Stimulated activated CD4-positive, alpha-beta T cell treated with anti-CD3 and anti-CD28 coated beads, Interleukin-12 subunit alpha, Interleukin-12 subunit beta, amount 100 ng/mL, for 4 hours (primary cell): Measurements from ENCODE around the gene FAM187B.

Source experiments
- DNase-seq: peaks from one replicate; pipeline ENCODE4 v3.0.0-alpha.2; 2020

FAM187B gene

DNA sequence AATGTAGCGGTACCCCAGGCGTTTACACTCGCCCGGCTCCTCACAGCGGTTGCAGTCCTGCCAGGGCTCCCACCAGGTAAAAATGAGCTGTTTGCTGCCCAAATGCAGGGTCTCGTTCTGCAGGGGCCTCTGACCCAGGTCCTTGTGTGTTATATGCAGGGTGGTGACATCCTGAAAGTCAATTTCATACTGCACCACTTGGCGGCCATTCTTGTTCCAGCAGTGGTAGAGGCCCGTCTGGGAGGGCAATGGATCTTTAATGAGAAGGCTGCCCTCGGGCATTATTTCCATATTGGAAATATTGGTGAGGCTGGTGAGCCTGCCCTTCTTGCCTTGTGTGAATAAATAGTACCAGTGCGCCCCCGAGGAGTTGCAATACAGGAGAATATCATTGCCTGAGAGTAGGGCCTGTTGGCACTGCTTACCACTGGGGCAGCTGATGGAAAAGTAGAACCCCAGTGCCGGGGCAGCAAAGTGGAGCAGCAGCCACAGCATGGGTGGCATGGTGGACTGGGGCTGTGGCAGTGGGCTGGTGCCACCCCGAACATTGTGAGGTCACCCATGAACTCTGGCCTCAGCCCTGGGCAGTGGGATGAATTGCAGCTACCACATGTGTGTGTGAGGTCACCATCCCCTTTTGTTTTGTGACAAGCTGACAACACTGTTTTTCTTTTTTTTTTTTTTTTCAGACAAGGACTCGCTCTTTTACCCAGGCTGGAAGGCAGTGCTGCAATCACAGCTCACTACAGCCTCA lies at the start of gene FAM187B:
TSS of gene FAM187B (minus strand) at position 563 of the 754 bp plus-strand sequence. CDS start at position 504, 59 bp downstream.
- no peak for DNase-seq

DNA sequence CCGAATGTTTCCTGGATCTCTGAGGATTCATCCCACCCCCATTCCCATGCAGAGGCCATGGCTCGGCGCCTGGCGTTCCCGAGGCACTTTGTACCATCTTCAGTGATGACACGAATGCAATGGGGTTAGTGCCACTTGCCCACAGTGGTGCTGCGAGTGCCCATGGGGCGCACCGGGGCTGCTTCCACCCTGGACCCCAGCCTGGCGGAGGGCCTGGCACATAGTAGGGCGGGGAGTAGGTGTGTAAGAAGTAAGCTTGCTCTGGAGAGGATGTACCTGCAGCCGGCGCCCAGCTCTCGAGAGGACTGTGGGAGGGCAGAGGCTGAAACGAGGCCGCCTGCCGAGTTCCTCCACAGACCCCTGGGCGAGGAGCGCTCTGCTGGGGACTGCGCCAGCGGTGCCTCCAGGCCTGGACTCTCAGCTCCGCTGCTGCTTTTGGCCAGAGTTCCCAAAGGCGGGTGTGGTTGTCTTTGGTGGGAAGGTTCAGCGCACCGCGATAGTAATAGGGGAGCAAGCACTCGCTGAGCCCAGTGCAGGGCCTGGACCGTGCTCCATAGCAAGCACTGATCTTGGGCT lies 48.3 kb upstream of the FAM187B start:
- DNase-seq, result no peak

DNA sequence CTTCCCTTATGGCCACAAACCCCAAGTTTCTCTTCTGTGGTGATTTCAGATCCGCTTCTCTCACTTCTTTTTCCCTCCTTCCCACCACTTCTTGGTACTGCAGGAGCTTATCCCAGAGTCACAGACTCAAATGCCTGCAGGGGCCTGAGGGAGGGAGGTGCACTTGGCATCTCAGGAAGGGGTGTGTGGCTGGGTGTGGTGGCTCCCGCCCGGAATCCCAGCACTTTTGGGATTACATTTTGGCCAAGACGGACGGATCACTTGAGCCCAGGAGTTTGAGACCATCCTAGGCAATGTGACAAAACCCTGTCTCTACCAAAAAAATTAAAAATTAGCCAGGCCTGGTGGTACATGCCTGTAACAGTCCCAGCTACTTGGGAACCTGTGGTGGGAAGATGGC lies 45.8 kb upstream of the FAM187B start:
- no peak for DNase-seq

DNA sequence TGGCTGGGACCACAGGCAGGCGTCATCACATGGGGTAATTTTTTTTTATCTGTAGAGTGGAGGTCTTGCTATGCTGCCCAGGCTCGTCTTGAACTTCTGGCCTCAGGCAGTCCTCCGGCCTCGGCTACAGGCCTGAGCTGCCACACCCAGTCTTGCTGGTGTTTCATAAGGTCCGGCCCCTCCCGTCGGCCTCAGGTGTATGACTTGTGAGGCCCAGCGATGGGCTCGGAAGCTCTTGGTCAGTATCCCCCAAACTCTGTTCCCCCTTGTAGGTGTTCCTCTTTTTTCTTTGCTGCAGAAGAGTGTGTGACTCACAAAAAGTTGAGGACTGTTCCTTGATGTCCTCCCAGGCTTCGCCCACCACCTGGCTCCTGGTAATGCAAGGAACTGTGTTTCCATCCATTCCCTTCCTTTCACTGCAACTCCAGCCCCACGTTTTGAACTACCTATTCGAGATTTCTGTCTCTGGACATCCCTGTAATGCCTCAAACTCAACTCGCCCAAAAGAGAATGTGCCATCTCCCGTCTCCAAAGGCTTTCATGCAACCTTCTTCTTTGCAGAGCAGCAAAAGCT lies 45.2 kb upstream of the FAM187B start:
- no peak for DNase-seq

DNA sequence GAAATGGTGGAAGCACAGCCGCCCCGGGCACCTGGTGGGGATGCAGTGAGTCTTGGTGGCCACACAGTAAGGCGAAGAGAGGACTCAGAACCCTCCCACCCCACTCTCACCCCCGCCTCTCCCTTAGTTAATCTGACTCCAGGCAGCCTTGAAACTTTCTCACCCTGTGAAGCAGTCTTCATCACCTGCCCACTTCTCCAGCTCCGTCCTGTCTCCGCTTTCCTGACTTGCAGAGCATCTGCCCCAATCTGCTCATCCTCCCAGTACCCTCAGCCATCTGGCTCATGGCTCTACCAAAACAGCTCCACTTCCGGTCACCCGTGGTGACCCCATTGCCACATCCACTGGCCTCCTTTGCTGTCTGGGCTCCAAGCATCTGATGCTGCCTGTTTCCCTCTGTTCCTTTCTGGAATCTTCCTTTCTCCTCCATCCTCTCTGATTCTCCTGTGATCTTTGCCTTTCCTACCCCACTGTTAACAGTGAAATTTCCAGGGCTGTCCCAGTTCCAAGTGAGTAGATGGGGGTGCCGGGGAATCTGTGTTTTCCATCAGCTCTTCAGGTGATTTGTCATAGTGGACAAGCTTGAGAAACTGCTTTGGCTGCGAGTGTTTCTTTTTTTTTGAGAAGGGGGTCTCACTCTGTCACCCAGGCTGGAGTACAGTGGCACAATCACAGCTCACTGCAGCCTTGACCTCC lies 44.6 kb upstream of the FAM187B start:
- no peak for DNase-seq

DNA sequence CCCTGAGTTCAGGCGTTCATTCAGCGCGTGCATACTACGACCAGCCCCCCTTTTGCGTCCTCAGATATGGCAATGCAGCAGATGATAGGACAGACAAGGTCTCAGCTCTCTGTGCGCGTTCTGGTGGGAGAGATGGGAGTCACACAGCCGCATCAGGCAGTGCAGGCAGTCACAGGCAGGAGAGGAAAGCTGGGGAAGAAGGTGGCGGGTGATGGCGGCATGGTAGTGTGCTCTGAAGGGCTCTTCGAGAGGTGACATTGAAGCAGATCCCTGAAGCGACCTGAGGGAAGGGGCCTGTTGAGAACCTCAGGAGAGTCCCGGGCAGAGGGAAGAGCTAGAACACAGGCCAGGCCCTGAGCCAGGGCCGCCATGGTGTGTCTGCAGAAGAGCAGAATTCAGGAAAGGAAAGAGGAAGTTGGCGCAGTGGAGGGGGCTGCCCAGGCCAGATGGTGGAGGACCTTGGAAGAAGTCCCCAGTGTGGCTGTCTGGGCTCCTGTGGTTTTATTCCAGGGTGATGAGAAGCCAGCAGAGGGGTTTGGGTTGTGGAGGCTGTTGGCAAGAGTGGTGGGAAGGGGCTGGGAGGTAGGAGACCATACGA lies 43.7 kb upstream of the FAM187B start:
- DNase-seq, result no peak

DNA sequence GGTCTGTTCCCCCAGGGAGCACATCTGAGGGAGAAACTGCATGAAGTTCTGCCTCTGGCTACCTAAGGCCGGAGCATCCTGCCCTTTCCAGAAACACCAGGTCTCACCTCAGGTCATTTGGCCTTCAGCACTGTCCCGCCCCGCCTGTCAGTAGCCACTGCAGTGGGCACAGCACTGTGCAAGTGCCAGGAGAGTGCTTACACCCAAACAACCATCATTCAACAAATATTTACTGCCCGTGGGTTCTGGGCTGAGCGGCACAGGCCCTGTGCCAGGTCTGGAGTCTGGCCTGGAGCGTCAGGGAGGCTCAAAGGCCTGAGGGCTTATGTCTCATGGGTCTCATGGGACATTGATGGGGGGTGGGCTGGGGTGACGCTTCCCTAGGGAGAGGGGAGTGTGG lies 43.0 kb upstream of the FAM187B start:
- DNase-seq, result no peak

DNA sequence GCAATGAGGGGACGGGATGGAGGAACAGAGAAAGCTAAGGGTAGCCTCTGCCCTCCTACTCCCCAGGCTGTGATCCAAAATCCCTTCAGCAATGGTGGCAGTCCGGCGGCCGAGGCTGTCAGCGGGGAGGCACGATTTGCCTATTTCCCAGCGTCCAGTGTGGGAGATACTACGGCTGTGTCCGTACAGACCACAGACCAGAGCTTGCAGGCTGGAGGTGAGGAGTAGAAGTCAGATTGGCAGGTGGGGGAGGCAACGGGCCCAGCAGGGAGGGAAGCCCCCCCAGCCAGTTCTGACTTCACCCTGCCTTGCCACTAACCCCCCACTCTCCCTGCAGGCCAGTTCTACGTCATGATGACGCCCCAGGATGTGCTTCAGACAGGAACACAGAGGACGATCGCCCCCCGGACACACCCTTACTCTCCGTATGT lies 41.9 kb upstream of the FAM187B start:
- no peak for DNase-seq

DNA sequence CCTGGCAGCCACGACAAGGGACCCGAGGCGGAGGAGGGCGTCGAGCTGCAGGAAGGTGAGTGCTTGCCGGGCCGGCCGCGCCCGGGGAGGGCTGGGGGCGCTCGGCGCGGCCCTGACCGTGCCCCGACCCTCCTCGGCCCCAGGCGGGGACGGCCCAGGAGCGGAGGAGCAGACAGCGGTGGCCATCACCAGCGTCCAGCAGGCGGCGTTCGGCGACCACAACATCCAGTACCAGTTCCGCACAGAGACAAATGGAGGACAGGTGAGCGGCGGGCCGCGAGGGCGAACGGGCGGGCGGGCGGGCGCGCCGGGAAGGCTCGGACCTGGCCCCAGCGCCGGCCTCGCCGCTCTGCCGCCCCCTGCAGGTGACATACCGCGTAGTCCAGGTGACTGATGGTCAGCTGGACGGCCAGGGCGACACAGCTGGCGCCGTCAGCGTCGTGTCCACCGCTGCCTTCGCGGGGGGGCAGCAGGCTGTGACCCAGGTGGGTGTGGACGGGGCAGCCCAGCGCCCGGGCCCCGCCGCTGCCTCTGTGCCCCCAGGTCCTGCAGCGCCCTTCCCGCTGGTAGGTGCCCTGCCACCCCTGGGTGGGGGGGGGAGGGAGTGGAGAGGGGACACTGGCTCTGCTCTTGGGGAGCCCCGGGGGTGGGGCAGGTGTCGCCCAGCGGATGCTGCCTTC lies 41.0 kb upstream of the FAM187B start:
- DNase-seq, result peak; percentile 72

DNA sequence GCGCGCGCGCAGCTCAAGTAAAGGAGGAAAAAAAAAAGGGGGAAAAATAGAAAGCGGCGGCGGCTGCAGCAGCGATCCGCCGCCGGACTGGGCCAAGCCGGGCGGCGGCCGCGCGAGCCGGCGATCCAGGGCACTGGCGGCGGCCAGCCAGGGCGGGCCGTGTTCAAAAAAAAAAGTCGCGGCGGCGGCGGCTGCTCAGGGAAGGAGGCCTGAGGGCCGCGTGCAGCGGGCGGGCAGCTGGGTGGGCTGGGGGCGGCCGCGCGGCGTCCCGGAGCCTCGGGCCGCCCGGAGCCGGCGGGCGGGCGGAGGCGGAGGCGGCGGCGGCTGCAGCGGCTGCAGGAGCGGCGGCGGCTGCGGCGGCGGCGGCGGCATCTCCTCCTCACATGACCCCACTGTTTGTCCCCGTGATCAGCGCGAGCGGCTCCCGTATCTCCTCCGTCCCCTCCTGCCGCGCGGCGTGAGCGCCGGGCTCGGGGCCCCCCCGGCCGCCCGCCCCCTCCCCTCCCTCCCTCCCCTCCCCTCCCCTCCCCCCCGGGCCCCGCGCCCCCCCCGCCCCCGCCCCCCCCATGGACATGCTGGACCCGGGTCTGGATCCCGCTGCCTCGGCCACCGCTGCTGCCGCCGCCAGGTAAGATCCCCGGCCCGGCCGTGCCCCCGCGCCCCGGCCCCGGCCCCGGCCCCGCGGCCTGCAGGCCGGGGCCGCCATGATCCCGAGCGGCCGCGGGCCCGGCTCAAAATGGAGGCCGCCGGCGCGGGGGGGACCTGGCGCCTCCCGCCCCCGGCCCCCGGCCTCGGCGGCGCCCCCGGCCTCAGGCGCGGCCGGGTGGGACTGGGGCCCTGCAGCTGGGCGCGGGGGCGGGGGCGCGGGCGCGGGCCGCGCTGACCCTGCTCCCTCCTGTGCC lies 40.2 kb upstream of the FAM187B start, which contains the start of gene USF2:
TSS of gene USF2 (plus strand) at position 427 of the 902 bp plus-strand sequence. CDS start at position 567, 140 bp downstream.
- DNase-seq, result peak; percentile 53

DNA sequence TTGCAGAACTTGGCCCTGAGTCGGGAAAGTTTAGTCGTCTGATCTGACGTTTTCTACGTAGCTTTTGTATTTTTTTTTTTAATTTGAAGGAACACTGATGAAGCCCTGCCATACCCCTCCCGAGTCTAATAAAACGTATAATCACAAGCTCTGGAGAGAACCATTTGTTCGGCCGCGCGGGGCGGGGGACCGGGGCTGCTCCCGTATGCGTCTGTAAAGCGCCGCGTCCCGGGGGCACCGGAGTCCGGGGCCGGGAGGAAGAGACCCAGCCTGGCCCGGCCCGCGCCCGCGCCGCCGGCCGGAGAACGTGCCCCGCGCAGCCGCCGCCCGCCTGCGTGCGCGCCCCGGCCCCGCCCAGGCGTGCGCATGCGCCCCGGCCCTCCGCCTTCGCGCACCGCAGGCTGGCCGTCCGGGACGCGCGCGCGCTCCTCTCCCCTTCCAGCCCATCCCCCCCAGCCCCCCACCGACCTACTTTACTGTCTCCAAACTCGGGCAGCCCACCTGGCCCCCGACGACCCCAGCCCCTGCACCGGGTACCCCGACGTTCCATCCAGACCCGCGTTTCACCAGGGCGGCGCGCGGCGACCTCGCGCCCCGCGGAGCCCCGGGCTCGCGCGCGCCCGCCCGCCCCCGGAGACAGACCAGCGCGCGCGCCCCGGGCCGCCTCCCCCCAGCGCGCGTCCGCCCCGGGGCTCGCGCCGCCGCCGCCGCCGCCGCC lies 39.4 kb upstream of the FAM187B start:
- DNase-seq, result peak; percentile 74

DNA sequence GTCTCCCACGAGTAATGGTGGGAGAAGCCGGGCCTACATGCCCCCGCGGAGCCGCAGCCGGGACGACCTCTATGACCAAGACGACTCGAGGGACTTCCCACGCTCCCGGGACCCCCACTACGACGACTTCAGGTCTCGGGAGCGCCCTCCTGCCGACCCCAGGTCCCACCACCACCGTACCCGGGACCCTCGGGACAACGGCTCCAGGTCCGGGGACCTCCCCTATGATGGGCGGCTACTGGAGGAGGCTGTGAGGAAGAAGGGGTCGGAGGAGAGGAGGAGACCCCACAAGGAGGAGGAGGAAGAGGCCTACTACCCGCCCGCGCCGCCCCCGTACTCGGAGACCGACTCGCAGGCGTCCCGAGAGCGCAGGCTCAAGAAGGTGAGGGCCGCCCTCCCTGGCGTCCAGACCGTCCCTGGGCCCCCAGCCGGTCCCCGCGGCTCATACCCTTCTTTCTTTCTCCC lies 38.8 kb upstream of the FAM187B start:
- DNase-seq, result peak; percentile 56

DNA sequence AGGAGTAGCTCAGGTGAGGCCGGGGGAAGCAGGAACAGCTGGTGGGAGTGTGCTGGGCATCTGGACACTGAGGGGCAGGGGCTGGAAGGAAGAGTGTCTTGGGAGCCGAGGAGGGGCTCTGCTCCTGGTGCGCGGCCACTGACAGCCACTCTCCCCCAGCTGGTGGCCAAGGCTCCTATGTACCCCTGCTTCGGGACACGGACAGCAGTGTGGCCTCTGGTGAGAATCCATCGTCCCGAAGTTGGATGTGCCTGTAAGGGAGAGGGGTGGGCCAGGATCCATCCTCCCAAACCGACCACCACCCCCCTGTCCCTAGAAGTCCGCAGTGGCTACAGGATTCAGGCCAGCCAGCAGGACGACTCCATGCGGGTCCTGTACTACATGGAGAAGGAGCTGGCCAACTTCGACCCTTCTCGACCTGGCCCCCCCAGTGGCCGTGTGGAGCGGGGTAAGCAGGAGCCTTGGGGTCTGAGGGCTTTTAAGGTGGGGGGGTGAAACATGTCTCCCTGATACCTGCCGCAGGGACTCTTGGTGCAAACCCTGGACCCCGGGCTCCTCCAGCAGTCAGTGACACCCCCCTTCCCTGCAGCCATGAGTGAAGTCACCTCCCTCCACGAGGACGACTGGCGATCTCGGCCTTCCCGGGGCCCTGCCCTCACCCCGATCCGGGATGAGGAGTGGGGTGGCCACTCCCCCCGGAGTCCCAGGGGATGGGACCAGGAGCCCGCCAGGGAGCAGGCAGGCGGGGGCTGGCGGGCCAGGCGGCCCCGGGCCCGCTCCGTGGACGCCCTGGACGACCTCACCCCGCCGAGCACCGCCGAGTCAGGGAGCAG lies 38.2 kb upstream of the FAM187B start:
- DNase-seq, result no peak

DNA sequence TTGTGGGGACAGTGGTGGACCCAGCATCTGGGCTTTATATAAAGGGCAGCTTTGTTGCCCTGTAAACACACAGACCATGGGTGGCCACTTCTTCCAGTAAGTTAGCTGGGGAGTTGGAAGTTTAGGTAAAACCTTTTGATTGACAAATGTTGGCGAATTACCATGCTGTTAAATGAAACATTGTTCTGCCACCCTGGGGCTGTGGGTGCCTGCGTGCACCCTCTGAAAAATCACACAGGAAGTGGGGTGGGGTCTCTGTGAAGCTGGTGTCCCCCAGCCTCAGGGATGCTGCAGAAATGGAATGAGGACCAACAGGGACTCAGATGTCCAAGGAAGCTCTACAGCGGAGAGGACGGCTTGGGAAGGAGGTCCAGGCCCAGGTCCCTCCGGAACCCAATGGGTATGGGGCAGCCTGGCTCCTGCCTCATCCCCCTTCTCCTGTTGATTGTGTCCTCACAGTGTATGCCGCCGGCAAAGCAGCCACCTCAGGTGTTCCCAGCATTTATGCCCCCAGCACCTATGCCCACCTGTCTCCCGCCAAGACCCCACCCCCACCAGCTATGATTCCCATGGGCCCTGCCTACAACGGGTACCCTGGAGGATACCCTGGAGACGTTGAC lies 37.5 kb upstream of the FAM187B start:
- no peak for DNase-seq

DNA sequence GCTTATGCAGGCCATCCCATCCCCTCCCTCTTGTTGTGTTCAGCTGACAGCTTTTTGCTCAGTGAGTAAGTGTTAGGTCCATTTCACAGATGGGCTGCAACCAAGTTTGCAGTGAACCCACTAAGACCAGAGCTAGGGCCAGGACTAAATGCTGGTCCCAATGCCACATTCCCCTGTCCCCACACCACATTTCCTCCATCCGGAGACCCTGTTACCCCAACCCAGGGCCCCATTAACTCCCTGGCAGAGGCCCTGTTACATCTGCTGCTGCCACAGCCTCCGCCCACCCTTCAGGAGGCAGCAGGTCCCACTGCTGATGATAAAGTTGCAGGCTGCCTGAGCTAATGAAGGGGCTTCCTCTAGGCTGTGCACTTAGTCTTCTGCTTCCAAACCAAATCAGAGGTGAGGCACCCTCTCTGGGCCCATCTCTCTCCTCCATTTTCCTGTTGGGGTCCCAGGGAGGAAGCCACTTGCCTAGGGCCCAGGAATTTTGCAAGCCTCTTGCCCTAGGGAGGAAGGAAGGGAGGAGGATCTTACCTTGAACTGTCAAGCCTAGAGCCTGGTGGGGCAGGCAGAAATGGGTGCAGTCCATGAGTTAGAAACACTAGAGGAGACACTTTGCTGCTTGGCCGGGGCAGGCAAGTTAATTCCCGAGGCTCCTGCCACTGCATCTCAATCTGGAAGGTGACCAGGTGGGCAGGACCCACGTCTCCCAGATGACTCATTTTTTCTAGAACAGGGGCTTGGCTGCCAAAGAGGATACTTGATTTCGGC lies 36.8 kb upstream of the FAM187B start:
- DNase-seq, result no peak

DNA sequence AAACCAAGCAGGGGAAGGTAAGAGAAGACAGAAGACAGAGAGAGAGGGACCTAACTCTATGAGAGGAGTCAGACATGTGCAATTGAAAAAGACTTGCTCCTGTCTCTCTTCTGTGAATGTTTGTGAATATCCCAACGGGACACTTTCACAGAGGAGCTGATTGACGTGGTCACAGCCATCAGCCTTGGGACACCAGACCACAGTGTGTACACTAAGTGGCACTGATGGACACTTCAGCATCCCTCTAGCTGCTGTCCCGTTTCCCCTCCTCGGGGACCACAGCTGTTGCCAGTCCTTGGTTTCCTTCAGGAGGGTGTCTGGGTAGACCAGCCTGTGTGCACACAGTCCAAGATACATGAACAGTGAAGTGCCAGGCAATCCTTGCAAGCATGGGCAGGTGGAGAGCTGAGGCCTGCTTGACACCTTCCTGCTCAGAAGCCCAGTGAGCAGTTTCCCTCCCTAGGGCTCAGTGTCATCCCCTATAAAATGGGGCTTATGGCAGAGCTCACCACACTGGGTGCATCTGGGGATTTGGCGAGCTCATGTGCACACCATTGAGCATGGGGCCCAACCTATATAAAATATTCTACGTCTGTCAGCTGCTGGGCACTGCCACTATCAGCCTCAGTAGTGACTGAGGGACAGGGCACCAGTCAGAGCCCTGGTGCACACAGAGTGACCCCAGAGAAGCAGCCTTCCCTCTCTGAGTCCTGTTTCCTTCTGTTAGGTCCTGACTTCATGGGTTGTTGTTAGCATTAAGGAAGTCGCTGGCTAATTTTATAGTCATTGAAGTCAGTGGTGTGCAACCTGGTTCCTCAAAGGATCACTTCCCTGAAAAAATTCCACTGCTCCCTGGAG lies 36.0 kb upstream of the FAM187B start:
- DNase-seq, result no peak

DNA sequence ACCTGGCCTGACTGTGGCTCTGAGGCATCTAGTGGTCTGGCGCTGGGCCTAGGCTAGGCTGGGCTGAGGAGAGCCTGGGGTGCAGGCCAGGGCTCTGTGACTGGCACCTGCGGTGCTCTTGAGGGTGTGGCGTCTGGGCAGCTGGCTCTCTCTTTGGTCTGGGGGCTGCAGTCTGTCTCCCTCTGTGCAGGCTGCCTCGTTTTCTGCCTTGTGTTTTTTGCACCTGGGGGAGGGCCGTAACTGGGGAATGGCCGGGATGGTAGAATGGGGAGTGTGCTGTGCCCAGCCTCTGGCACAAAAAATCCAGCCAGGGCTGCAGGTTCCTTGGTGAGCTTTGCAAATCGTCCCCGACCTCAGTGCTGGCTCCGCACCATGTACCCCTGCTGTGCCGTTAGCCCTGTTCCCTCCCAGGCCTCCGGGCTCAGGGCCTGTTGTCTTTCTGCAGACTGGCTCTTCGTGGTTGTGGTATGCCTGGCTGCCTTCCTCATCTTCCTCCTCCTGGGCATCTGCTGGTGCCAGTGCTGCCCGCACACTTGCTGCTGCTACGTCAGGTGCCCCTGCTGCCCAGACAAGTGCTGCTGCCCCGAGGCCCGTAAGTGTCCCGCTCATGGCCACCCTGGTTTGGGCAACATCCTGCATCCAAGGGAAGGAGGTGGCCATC lies 33.7 kb upstream of the FAM187B start:
- DNase-seq, result no peak
